Measurements from ENCODE around the gene HGS. TPM values are rescaled to one million over a fixed set of nuclear protein-coding genes. Genes with fewer than 3 reads are reported as not detected.

HGS gene
- total and polyA plus RNA-seq, 2 of the 8 experiments (the other 6 are each of a cell fraction or from before 2014, with no cell fraction given): 80.8 to 99.7 TPM

DNA sequence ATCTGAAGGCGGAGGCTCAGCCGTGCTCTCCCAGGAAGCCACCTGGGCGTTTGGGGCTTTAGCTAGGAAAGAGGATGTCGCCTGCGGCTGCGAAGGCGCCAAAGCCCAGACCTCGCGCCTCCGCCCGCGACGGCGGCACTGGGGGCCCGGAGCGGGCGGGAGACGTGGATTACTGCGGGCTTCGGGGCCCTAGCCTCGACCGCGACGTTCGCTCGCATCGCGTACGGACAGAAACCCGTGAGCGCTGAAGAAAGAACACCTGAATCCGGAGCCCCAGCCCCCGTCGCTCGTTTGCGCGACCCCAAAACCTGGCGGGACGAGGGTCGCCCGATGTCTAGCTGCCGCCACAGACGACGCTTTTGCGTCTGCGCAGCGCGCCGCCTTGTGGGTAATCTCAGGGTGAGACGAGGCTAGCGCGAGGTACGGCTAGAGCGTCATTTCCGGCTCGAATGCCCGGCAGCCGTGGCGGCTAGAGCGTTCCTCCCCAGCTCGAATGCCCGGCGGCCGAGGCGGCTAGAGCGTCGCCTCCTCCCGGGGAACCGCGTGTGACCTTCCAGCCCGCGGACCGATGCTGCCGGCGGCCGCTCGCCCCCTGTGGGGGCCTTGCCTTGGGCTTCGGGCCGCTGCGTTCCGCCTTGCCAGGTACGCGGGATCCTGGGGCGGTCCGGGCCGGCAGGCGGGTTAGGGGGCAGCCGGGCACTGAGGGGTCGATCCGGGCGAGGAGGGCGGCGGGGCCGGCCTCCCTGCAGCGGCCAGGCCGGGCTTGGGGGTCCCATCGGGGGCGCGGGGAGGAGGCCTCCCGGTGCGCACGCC lies 19.3 kb downstream of the HGS start, which contains the start of gene MRPL12 (continued):
- TF ChIP-seq GABPA (IDR thresholded peaks at IDR 0.05; ENCODE audit: borderline replicate concordance, insufficient read depth, low read length) (peak; percentile 83; the same call in 1 of the 2 replicates), CBX5 (IDR thresholded peaks at IDR 0.05; ENCODE audit: low read depth, low read length) (no peak), NRF1 (IDR thresholded peaks at IDR 0.05; ENCODE audit: low read depth, low read length) (peak; percentile 62), SP2 (IDR thresholded peaks at IDR 0.05; ENCODE audit: low read length) (peak; percentile 96), CEBPB (IDR thresholded peaks at IDR 0.05; ENCODE audit: low read depth, low read length) (no peak), ZNF274 (IDR thresholded peaks at IDR 0.05; ENCODE audit: borderline replicate concordance, extremely low read depth, low read length) (no peak), PHF8 (conservative IDR thresholded peaks at IDR 0.05; ENCODE audit: low read depth, low read length) (peak; percentile 87), TEAD4 (IDR thresholded peaks at IDR 0.05; ENCODE audit: low read depth, low read length) (peak; percentile 76; the same call in 1 of the 2 replicates), RBBP5 (IDR thresholded peaks at IDR 0.05; ENCODE audit: borderline replicate concordance, low read depth, low read length) (0 out of 2 replicates have a peak, but pooled peaks have one; percentile 75), USF2 (IDR thresholded peaks at IDR 0.05; ENCODE audit: low read length) (no peak), JUN (IDR thresholded peaks at IDR 0.05; ENCODE audit: low read depth, low read length) (no peak), CTCF (IDR thresholded peaks at IDR 0.05; ENCODE audit: control extremely low read depth in 1 of 3, insufficient read depth in 1 of 3, low read depth in 1 of 3, low read length in 3 of 3) (peak in 1 of 3 experiments; percentile 18; a peak in 1 of 4 replicates), MAFK (IDR thresholded peaks at IDR 0.05; ENCODE audit: low read depth, low read length) (no peak), KDM5A (IDR thresholded peaks at IDR 0.05; ENCODE audit: low read length) (peak; percentile 53; the same call in 1 of the 2 replicates), POLR2A (IDR thresholded peaks at IDR 0.05; ENCODE audit: control extremely low read depth in 1 of 2, low read depth in 2 of 2, low read length in 2 of 2) (peak; percentile 83 to 99), SIN3A (conservative IDR thresholded peaks at IDR 0.05 in 1 of 2, IDR thresholded peaks at IDR 0.05 in 1 of 2; ENCODE audit: low read depth in 1 of 2, low read length in 2 of 2) (peak; percentile 42 to 86; a peak in 3 of 4 replicates), ASH2L (IDR thresholded peaks at IDR 0.05; ENCODE audit: low read length) (peak; percentile 77), MAX (IDR thresholded peaks at IDR 0.05) (peak; percentile 95), TAF7 (optimal IDR thresholded peaks at IDR 0.05; ENCODE audit: borderline replicate concordance, low read depth, low read length) (peak; percentile 67), CREB1 (IDR thresholded peaks at IDR 0.05) (peak; percentile 90), POLR2AphosphoS5 (IDR thresholded peaks at IDR 0.05; ENCODE audit: low read depth, low read length) (peak; percentile 98)

Data from H1 (cell line).